Glomerular visceral epithelial cell (primary cell): ENCODE data around the gene PSMB9.
A peak's percentile ranks its signal among the peaks of the same experiment; 100 is the strongest.

Experiments
- DNase-seq: peaks from one replicate; pipeline ENCODE4 v3.0.0-alpha.2; 2016; ENCODE audit errors: extremely low spot score

Gene PSMB9

DNA sequence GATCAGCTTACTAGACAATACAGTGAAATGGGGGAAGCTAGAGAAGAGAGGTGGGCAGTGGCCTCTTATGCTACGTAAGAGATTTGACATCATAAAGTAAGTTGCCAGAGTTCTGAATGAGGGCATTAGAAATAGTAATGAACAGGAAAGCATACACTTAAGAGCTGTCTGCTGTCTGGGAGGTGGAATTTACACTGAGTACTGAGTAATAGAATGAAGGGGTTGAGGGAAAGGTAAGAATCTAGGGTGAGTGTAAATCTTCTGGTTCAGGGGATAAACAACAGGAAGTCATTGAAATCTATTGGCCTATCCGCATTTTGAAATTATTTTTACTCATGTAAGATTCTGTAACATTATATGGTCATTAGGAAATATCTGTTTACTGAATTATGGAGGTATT is 51.1 kb downstream of the PSMB9 start:
- DNase-seq: no peak

DNA sequence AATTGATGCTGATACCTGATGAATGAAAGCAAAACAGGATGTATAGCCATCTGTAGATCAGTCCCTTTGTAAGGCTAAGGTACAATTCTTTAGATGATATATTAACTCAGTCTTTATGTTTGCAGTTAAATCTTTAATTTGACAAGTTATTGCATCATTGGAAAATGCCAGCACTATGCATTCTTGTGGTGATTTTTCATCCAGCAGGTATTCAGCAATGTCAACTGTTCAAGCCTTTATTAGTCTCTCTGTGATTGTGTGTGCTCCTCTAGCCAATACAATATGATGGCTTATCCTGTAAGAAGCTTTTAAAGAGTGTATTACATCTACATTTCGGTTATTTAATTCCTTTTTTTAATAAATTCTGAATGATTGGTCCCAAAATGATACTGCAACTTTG is 52.5 kb downstream of the PSMB9 start:
- peak; percentile 68 for DNase-seq

GRCh38 chr6:32908897-32909296 is 54.9 kb downstream of the PSMB9 start:
- no peak for DNase-seq
